PC-3 (cell line): ENCODE measurements around the gene BORCS5.

Experiments used
- EZH2 ChIP-seq: fragments of 300-600 bp; sonication (generic); IDR thresholded peaks from one replicate; pipeline ENCODE4 v1.6.1; 2017; ENCODE audit warnings: antibody characterized with exemption, mild to moderate bottlenecking, low read length; ENCODE audit not compliant: unreplicated experiment
- EZH2phosphoT487 ChIP-seq: fragments of 300-600 bp; sonication (generic); IDR thresholded peaks from 2 replicates; pipeline ENCODE4 v1.6.1; 2018; ENCODE audit warnings: mild to moderate bottlenecking, antibody characterized with exemption, low read length, borderline replicate concordance
- TF ChIP-seq, protein P1 (sequence below): fragments of 300-600 bp; sonication (generic); conservative IDR thresholded peaks from 2 replicates; pipeline ENCODE4 v1.5.1; 2017; ENCODE audit warnings: antibody characterized with exemption, low read depth, mild to moderate bottlenecking, low read length

GRCh38 chr12:12326262-12326661, 30.6 kb upstream of the BORCS5 start:
- TF ChIP-seq EZH2 = no peak
- TF ChIP-seq, protein P1, sequence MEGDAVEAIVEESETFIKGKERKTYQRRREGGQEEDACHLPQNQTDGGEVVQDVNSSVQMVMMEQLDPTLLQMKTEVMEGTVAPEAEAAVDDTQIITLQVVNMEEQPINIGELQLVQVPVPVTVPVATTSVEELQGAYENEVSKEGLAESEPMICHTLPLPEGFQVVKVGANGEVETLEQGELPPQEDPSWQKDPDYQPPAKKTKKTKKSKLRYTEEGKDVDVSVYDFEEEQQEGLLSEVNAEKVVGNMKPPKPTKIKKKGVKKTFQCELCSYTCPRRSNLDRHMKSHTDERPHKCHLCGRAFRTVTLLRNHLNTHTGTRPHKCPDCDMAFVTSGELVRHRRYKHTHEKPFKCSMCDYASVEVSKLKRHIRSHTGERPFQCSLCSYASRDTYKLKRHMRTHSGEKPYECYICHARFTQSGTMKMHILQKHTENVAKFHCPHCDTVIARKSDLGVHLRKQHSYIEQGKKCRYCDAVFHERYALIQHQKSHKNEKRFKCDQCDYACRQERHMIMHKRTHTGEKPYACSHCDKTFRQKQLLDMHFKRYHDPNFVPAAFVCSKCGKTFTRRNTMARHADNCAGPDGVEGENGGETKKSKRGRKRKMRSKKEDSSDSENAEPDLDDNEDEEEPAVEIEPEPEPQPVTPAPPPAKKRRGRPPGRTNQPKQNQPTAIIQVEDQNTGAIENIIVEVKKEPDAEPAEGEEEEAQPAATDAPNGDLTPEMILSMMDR = no peak
- no peak for TF ChIP-seq EZH2phosphoT487
